ENCODE data around the gene CIB2. TPM values are rescaled to one million over a fixed set of nuclear protein-coding genes. Genes with fewer than 3 reads are reported as not detected.
"Not testable (repeated sequence)": the region's sequence is repeated elsewhere in the genome, so short reads cannot be mapped to it uniquely, and the experiment has no call there.

CIB2 gene
- total RNA-seq, 2 donors from 2014 or later: 40.6 to 41.7 TPM

GRCh38 chr15:78156653-78157052, 25.4 kb upstream of the CIB2 start:
- TF ChIP-seq, protein P1, sequence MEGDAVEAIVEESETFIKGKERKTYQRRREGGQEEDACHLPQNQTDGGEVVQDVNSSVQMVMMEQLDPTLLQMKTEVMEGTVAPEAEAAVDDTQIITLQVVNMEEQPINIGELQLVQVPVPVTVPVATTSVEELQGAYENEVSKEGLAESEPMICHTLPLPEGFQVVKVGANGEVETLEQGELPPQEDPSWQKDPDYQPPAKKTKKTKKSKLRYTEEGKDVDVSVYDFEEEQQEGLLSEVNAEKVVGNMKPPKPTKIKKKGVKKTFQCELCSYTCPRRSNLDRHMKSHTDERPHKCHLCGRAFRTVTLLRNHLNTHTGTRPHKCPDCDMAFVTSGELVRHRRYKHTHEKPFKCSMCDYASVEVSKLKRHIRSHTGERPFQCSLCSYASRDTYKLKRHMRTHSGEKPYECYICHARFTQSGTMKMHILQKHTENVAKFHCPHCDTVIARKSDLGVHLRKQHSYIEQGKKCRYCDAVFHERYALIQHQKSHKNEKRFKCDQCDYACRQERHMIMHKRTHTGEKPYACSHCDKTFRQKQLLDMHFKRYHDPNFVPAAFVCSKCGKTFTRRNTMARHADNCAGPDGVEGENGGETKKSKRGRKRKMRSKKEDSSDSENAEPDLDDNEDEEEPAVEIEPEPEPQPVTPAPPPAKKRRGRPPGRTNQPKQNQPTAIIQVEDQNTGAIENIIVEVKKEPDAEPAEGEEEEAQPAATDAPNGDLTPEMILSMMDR (conservative IDR thresholded peaks at IDR 0.05): no peak
- H3K27ac ChIP-seq (ENCODE audit: low read depth, low read length): no peak overlapping the region
- Mint-ChIP-seq H3K27me3 (ENCODE audit: insufficient read depth) (no peaks in the 10 kb centered on the region), H3K4me3 (no peak overlapping the region), H3K9me3 (no peaks in the 10 kb centered on the region), H3K4me1 (peaks cover 18% of the 10 kb centered on the region), H3K27ac (peak overlapping the region; percentile 72), H3K36me3 (ENCODE audit: low read depth) (peaks cover 21% of the 10 kb centered on the region)
- H3K4me3 ChIP-seq (ENCODE audit: low read length): no peak overlapping the region
- 71% methylated on average over 1 of the region's 1 CpG; no CpG with 5 or more reads in 1 of the 2 experiments for WGBS, 2 experiments (ENCODE audit: insufficient coverage in 1 of 2, insufficient read length in 1 of 2)
- no peaks in the 10 kb centered on the region for H3K27me3 ChIP-seq (ENCODE audit: control insufficient read depth, insufficient read depth, low read length, poor library complexity, severe bottlenecking)
- H3K9me3 ChIP-seq (ENCODE audit: control insufficient read depth, low read length): no peaks in the 10 kb centered on the region
- H3K36me3 ChIP-seq (ENCODE audit: control insufficient read depth, insufficient read depth, low read length): peaks cover 13% of the 10 kb centered on the region
- H3K4me1 ChIP-seq (ENCODE audit: control insufficient read depth, insufficient read depth, low read length): no peaks in the 10 kb centered on the region
- no peak for DNase-seq
- H3K9ac ChIP-seq (ENCODE audit: extremely low read depth, low read length, poor library complexity, severe bottlenecking): no peak overlapping the region

- no peaks in the 10 kb centered on the region for H3K9me3 ChIP-seq (ENCODE audit: control insufficient read depth, low read length)
- no peak overlapping the region for H3K27ac ChIP-seq (ENCODE audit: low read depth, low read length)
- Mint-ChIP-seq H3K36me3 (ENCODE audit: low read depth) (peaks cover 16% of the 10 kb centered on the region), H3K4me3 (no peak overlapping the region), H3K27ac (no peak overlapping the region), H3K27me3 (ENCODE audit: insufficient read depth) (no peaks in the 10 kb centered on the region), H3K4me1 (peaks cover 23% of the 10 kb centered on the region), H3K9me3 (no peaks in the 10 kb centered on the region)
- H3K27me3 ChIP-seq (ENCODE audit: control insufficient read depth, insufficient read depth, low read length, poor library complexity, severe bottlenecking): no peaks in the 10 kb centered on the region
- 89 to 100% methylated on average over 4 of the region's 4 CpGs for WGBS, 2 experiments (ENCODE audit: insufficient coverage in 1 of 2, insufficient read length in 1 of 2)
- H3K4me1 ChIP-seq (ENCODE audit: control insufficient read depth, insufficient read depth, low read length): no peaks in the 10 kb centered on the region
- H3K9ac ChIP-seq (ENCODE audit: extremely low read depth, low read length, poor library complexity, severe bottlenecking): no peak overlapping the region
- DNase-seq: no peak
- TF ChIP-seq, protein P1 (conservative IDR thresholded peaks at IDR 0.05): no peak
- H3K4me3 ChIP-seq (ENCODE audit: low read length): no peak overlapping the region
- peaks cover 12% of the 10 kb centered on the region for H3K36me3 ChIP-seq (ENCODE audit: control insufficient read depth, insufficient read depth, low read length)
Measured at GRCh38 chr15:78155355-78155939, 24.2 kb upstream of the CIB2 start.

GRCh38 chr15:78154955-78155354, 23.7 kb upstream of the CIB2 start:
- Histone ChIP-seq H3K4me1 (ENCODE audit: control insufficient read depth, insufficient read depth, low read length) (no peaks in the 10 kb centered on the region), H3K4me3 (ENCODE audit: low read length) (no peak overlapping the region), H3K27me3 (ENCODE audit: control insufficient read depth, insufficient read depth, low read length, poor library complexity, severe bottlenecking) (no peaks in the 10 kb centered on the region), H3K27ac (ENCODE audit: low read depth, low read length) (no peak overlapping the region), H3K9ac (ENCODE audit: extremely low read depth, low read length, poor library complexity, severe bottlenecking) (no peak overlapping the region), H3K36me3 (ENCODE audit: control insufficient read depth, insufficient read depth, low read length) (peaks cover 10% of the 10 kb centered on the region), H3K9me3 (ENCODE audit: control insufficient read depth, low read length) (no peaks in the 10 kb centered on the region)
- Mint-ChIP-seq H3K4me1 (peaks cover 27% of the 10 kb centered on the region), H3K27me3 (ENCODE audit: insufficient read depth) (no peaks in the 10 kb centered on the region), H3K4me3 (no peak overlapping the region), H3K27ac (no peak overlapping the region), H3K36me3 (ENCODE audit: low read depth) (peaks cover 14% of the 10 kb centered on the region), H3K9me3 (no peaks in the 10 kb centered on the region)
- 80 to 100% methylated on average over 1 to 2 of the region's 3 CpGs for WGBS, 2 experiments (ENCODE audit: insufficient coverage in 1 of 2, insufficient read length in 1 of 2)
- TF ChIP-seq, protein P1 (conservative IDR thresholded peaks at IDR 0.05): no peak
- no peak for DNase-seq

DNA sequence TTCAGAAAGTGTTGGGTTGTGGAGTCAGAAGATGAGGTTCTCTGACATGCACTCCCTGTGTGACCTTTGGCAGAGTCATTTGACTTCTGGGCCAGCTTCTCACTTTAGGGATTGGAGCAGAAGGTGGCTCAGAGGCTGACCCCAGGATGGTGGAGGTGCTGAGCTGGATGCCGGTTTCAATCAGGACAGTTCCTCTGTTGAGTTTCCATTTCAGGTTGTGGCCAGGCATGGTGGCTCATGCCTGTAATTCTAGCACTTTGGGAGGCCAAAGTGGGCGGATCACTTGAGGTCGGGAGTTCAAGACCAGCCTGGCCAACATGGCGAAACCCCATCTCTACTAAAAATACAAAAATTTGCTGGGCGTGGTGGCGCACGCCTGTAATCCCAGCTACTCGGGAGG, 19.8 kb upstream of the CIB2 start:
- not testable (repeated sequence) for H3K9ac ChIP-seq (ENCODE audit: extremely low read depth, low read length, poor library complexity, severe bottlenecking); H3K36me3 Mint-ChIP-seq (ENCODE audit: low read depth); H3K27ac ChIP-seq (ENCODE audit: low read depth, low read length); H3K36me3 ChIP-seq (ENCODE audit: control insufficient read depth, insufficient read depth, low read length); DNase-seq; H3K4me3 Mint-ChIP-seq; H3K4me1 ChIP-seq (ENCODE audit: control insufficient read depth, insufficient read depth, low read length); H3K9me3 ChIP-seq (ENCODE audit: control insufficient read depth, low read length); H3K9me3 Mint-ChIP-seq; H3K4me3 ChIP-seq (ENCODE audit: low read length); H3K27me3 ChIP-seq (ENCODE audit: control insufficient read depth, insufficient read depth, low read length, poor library complexity, severe bottlenecking); H3K27ac Mint-ChIP-seq; H3K27me3 Mint-ChIP-seq (ENCODE audit: insufficient read depth)
- 95 to 100% methylated on average over 1 to 8 of the region's 8 CpGs for whole genome bisulfite sequencing, 2 experiments (ENCODE audit: insufficient coverage in 1 of 2, insufficient read length in 1 of 2)
- H3K4me1 Mint-ChIP-seq: peaks cover 13% of the 10 kb centered on the region

Measured in endodermal cell (in vitro differentiated cells).